Measurements from ENCODE around the gene MYOZ1.

DNA sequence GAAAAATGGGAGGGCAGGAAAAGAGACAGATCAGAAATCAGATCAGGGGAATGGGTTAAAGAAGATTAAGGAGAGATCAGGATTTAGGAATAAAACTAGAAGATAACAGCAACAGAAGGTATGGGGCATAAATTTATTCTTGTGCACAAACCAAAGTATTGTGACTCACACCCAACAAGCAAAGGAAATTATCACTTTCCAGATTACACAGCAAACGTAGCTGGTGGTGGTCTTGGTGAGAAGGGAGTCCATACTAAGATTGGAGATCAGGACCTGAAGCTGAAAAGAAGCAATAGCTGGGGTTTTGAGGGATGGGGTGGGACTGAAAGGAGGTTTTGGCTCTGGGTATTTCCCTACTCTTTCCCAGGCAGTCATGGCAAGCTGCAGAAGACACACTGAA, 3.5 kb upstream of the MYOZ1 start:
- TF ChIP-seq CTCF (conservative IDR thresholded peaks at IDR 0.05; ENCODE audit: low read depth, low read length) (no peak), POLR2A (IDR thresholded peaks at IDR 0.05; ENCODE audit: low read depth, low read length) (no peak), RCOR1 (IDR thresholded peaks at IDR 0.05; ENCODE audit: insufficient replicate concordance, low read length) (no peak), SMC3 (IDR thresholded peaks at IDR 0.05; ENCODE audit: low read depth, low read length) (no peak)

All from IMR-90 (cell line).